ENCODE measurements around the gene CD300LD.

GRCh38 chr17:74608511-74608910, 16.4 kb upstream of the CD300LD start:
- no peak for TF ChIP-seq GABPA (IDR thresholded peaks at IDR 0.05; ENCODE audit: low read depth)
- TF ChIP-seq CTCF (IDR thresholded peaks at IDR 0.05), result no peak
- no peak for TF ChIP-seq SMC3 (IDR thresholded peaks at IDR 0.05; ENCODE audit: low read depth, low read length)
